ENCODE data around the gene NFIC.

GRCh38 chr19:3369337-3370213, 3.2 kb downstream of the NFIC start:
- TF ChIP-seq CTCF (IDR thresholded peaks at IDR 0.05; ENCODE audit: borderline replicate concordance, extremely low read depth, low read length, poor library complexity, severe bottlenecking): no peak
- TF ChIP-seq EZH2 (IDR thresholded peaks at IDR 0.05; ENCODE audit: borderline replicate concordance, low read depth, low read length, severe bottlenecking): no peak

Measured in DND-41 (cell line).